ENCODE measurements around the gene LMAN2.
"Not testable (repeated sequence)": the region's sequence is repeated elsewhere in the genome, so short reads cannot be mapped to it uniquely, and the experiment has no call there.

Gene LMAN2

DNA sequence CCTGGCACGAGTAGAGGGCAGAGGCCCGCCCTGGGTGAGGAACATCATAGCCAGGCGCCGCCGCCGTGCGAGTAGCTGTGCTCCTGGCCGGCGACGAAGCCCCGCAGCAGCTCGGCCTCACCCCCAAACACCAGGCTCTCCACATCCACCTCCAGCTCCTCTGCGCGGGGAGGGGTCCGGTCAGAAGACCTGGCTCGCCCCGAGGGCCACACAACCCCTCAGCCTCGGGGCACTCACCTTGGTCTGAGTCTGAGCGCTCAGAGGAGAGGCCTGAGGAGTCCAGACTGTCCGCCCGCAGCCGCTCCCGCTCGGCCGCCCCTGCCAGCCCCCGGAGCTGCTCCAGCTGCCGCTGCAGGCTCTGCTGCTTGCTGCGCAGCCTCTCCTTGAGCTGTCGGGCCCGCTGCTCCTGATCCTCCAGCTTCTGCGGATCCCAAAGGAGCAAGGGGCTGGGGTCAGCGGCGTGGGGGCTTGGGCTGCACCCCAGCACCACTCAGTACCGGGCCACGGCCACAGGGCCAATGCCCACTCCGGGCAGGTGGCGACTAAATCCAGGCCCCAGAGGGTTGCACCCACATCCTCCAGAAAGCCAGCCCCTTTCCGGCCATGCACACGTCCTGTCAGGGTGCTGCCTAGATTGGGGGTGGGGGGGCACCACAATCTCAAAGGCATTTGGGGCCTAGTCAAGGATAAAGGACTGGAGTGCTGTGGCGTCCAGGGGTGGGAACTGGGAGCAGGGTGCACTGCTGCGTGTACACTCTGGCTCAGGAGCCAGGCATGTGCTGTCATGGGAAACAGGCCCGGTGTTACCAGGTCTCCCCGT, 43.7 kb downstream of the LMAN2 start:
- no peak for DNase-seq (ENCODE audit: low read depth in 1 of 2, low spot score in 1 of 2)

DNA sequence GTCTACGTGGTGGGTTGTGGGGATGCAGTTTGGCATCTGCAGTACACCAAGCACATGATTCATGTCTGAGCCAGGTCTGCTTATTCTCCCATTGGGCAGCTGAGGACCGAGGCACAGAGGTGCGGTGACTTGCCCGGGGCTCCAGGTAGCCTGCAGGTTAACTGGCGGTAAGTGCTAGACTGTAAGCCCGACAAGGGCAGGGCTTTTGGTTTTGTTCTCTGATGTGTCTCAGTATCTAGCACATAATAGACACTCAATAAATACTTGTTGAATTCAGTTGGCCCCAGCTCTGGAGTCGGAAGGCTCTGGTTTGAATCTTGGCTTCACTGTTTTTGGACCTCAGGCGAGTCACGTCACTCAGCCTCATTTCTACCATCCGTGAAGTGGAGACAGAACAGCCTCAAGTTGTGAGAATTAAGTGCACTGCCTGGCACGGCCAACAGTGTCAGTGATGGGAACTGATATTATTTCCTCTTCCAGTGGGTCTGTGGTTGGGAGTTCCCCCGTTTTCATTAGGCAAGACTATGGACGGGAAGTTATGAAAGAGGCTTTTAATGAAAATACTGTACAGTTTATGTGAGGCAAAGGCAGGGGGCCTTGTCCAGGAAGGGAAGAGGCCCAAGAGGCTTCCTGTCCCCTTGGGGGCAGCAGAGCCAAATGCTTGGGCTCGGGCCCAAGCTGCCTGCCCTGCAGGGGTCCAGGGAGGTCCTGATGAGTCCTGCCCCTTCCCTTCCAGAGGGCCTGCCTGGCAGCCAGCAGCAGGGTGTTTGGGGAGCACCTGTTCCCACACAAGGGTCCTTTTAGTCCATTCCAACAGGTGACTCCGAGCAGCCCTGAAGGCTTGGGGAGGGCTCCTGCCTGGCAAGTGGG, 44.6 kb downstream of the LMAN2 start:
- no peak for DNase-seq (ENCODE audit: low read depth in 1 of 2, low spot score in 1 of 2)

DNA sequence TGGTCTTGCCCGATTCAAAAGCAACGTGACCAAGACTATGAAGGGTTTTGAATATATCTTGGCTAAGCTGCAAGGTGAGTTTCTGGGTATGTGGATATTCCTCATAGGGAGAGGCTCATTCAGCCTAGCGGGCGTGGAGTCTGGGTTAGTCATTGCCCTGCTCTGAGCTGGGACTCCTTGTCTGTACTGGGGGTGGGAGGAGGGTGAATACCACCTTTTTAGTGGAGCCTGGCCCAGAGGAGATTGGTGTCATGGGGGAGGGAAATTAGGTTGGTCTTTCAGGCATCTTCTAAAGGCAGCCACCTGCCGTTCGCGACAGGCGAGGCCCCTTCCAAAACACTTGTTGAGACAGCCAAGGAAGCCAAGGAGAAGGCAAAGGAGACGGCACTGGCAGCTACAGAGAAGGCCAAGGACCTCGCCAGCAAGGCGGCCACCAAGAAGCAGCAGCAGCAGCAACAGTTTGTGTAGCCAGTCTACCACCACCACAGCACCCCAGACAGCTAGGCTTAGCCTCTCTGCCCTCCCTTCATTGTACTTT, 45.3 kb downstream of the LMAN2 start:
- DNase-seq (ENCODE audit: low read depth in 1 of 2, low spot score in 1 of 2) = not testable (repeated sequence)

DNA sequence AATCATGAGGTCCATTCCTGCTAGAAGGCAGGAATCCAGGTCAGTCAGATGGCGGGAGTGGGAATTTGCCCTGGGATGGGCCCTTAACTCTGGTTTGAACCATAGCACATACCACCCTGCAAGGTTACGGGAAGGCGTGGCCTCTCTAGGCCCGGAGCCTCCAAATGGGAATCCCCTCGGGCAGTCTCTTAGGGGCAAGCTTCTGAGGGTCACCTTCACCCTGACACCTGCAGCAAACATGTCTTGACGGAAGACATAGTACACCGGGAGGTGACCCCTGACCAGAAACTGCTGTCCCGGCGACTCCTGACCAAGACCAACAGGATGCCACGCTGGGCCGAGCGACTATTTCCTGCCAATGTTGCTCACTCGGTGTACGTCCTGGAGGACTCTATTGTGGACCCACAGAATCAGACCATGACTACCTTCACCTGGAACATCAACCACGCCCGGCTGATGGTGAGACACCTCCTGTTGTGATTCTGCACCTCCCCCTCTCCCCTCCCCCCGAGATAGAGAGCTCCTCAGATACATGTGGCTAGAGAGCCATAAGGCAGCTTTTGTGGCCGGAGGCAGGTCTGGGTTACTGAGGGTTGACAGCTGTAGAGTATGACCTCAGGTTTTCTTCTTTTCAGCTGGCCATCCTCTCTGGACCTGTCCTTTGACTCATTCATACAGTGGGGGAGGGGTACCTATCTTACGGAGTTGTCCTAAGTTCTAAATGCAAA, 46.9 kb downstream of the LMAN2 start:
- DNase-seq (ENCODE audit: low read depth in 1 of 2, low spot score in 1 of 2) = no peak

DNA sequence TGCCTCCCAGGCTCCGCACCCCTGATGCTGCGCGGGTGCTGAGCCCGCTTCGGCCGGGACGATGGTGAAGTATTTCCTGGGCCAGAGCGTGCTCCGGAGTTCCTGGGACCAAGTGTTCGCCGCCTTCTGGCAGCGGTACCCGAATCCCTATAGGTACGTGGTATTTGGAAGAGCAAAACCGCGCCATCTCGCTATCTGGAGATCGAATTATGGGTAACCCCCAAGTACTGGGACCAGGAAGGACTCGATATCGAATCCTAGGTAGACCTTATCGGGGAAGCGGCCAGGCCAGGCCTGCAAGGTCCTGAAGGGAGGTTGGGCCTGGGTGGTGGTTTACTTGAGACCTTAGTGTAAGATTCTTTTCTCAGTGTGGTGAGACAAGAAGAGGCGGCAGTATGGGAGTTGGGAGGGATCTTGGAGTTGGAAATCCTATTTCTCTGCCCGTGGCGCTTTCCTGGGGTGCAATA, 47.5 kb downstream of the LMAN2 start:
- DNase-seq (ENCODE audit: low read depth in 1 of 2, low spot score in 1 of 2) = no peak

DNA sequence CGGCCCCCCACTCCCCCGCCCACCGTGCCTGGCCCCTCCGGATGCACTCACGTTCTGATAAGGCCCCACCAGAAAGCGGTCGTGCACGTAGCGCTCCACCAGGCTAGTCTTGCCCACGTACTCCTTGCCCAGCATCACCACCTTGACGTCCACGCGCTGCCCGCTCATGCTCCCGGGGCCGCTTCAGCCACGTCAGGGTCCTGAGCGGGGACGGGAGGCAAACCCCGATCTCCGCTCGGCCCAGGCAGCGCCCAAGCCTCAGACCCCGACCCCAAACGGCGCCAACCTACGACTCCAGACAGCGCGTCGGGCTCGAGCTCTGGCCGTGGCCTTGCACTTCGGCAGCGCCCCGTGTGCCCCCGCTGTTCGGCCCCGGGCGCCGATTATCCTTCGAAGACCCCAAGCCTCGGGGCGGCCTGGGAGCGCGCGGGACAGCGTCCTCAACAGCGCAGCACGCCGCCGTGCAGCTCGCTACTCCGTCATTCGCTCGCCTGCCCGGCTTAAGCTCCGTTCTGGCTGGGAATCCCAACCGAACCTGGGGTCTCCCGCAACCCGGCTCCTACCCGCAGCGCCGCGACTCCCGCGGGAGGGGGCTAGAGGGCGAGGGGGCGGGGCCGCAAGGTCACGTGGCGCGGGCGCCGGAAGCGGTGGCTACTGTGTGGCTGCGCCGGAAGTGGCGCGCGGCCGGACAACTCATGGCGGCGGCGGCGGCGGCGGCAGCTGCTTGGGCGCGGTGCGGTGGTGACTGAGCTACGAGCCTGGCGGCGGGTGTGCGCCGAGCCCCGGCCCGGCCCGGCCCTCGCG, 48.1 kb downstream of the LMAN2 start, which contains the start of the genes PRELID1 and RAB24:
Gene PRELID1, plus strand, starts transcription at position 679 of the 804 bp plus-strand sequence. CDS start 187 bp downstream, outside the sequence.
Gene RAB24, minus strand, starts transcription at position 599 of the 804 bp plus-strand sequence. Its CDS starts 431 bp downstream, at position 168.
- DNase-seq (ENCODE audit: low read depth in 1 of 2, low spot score in 1 of 2) = peak; percentile 78 to 82

DNA sequence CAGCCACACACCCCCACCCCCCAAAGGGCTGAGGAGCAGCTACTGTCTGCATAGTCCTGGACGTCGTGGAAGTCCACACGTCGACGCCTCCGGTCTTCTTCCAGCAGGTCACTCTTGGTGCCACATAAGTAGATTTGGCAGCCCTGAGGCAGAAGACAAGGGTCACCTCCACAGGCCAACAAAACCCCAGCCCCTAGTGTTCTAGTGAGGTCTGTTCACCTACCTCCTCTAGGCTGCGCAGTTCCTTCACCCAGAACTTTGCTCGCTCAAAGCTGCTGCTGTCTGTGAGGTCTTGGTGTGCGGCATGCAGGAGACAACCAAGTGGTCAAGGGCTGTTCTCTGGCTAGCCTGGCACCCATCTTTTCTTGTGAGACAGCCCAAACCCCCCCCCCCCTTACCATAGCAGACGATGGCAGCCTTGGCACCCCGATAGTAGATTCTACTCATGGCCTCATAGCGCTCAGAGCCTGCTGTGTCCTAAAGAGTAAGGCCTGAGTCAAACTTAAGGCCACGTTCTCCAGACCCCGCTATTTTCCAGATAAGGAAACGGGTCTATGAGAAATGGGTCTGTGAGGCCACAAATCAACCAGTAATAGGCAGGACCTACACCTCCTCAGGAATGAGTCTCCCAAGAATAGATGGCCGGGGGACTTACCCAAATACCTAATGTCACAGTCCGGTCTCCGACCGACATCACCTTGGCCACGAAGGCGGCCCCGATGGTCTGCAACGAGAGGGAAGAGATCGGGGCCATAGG, 48.9 kb downstream of the LMAN2 start:
- no peak for DNase-seq (ENCODE audit: low read depth in 1 of 2, low spot score in 1 of 2)

DNA sequence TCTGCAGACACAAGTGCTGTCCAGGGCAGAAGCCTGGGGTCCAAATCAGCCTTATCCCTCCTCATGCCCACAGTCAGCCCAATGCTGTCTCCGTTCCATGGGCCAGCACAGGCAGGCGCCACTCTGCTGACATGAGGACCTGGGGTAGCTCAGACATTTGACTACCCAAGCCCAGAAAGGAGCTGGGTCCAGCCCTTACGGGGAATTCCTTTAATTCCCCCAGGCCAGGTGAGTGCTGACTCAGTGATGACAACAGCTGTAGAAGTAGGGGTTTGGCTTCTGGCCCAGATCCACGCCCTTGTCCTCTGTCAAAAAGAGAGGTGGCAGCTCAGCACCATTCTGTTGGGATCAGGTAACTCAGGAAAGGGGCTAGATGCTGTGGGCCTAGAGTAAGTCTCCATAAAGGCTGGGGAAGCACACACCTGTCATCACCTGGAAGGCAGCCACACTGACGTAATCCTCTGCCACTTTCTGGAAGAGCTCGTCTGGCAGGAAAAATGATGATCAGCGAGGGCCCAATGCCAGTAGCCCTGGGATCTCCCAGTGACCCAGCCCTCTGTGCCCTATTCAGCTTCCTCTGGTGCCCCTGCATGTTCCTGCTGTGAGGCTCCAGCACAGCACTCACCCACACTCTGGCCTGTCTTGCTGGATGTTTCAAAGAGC, 49.8 kb downstream of the LMAN2 start:
- no peak for DNase-seq (ENCODE audit: low read depth in 1 of 2, low spot score in 1 of 2)

DNA sequence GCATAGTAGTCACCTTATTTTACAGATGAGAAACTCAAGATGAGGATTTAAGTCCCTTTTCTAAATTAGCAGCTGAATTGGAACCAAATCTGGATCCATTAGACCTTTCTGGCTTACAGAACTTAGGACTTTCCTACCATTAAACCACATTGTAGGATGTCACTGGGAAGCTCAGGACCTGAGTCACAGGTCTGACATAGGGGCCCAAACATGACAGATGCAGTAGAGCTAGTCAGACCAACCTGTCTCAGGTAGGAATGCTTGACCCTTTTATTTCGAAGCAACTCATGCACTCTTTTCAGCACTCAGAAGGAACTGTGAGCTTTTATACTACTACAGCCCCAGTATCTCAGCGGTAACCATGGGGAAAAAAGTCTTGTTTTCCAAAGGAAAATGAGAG, 50.5 kb downstream of the LMAN2 start:
- DNase-seq (ENCODE audit: low read depth in 1 of 2, low spot score in 1 of 2) = no peak

DNA sequence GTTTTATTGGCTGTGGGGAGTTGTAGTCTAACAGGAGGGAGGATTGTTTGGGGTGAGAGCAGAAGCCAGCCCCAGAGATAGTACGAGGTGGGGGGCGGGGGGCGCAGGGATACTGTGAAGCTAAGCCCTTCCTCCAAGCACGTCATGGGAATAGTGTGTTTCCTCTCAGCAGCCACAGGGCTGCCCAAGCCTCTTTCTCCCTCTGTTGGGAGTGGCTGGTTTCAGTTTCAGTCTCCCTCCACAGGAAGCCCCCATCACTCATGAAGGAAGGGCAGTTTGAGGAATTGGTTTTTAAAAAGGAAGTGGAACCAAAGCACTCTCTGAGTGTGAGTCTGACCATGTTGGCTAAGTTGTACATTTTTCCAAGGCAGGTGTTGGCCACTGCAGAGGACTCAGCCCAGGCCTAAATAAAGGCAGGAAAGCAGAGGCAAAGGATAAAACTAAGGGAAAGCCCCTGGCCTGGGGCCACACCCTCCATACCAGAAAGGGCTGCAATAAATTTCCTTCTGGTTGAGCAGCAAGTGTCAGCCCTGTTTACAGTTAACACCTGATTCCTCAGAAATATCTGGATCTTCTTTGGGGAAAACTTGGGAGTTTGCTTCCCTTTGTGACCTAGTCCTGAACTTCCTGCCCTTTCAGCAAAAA, 51.1 kb downstream of the LMAN2 start:
- peak in 1 of 2 donors; percentile 44 for DNase-seq (ENCODE audit: low read depth in 1 of 2, low spot score in 1 of 2)

DNA sequence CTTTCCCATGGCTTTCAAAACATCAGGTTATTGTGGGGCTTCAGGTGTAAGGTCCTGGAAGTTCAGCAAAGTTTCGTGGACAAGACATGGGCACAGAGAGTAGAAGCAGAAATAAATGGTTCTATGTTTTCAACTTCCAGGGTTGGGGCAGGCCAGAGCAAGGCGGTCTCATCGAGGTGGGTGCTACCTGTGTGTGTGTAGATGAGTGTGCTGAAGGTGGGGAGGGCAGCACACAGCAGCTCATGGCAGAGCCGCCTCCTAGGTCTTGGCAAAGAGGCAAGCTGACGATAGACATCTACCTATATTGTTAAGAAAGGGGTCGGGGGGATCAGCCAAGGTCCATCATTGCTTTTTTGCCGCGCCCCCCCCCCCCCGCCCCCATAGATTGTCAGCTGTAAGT, 51.8 kb downstream of the LMAN2 start:
- DNase-seq (ENCODE audit: low read depth in 1 of 2, low spot score in 1 of 2) = no peak

DNA sequence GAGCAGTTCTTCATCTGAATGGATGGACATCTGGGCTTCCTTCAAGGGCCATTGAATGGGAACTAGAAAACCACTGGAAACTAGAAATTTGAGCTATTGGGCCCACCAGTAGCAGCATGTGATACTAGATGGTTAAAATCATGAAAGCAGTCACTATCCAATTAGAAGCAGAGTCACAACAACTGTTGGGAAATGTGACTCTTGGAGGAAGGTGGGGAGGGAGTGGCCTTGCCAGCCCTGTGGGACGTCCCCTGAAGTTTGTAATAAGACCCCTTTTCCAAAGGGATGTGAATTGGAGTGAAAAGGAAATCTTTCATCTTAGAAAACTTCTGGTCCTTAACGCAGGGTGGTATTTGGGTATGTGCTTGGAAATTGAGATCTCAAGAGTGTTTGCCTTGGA, 53.5 kb downstream of the LMAN2 start:
- DNase-seq (ENCODE audit: low read depth in 1 of 2, low spot score in 1 of 2) = no peak

DNA sequence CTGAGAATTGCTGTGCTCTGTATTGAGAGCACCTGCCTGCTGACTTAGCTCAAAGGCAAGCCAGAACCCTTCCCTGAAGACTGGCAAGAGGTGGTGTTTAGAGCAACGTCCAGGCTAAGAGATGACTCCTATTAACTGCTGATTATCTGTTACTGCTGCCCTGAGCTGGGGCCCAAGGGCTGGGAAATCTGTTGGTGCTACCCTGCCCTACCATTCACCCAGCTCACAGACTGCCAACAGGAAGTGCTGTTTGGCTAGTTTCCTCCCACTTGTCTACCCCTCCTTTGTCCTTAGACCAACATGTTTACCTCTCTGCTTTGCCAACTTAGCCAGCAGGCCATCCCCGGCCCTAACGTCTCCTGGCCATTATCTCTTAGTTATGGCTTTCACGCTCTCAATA, 54.9 kb downstream of the LMAN2 start:
- DNase-seq (ENCODE audit: low read depth in 1 of 2, low spot score in 1 of 2) = no peak

DNA sequence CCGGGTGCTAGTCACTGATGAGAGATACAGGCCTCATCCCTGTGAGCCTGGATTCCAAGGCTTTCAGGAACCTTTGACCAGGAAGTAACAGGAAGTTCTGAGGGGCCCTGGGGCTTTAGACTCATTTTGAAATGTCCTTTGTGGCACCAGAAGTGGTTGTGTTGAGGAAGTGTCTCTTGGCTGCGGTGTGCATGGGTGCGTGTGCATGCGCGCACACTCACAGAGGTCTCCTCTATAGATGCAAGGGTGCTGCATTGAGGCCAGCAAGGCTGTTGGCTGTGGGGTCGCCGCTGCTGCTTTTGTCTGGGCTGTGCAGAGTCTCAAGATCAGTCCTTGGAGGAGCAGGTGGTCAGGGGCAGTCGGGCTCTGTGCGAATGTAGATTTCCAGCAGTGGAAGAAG, 55.5 kb downstream of the LMAN2 start:
- DNase-seq (ENCODE audit: low read depth in 1 of 2, low spot score in 1 of 2) = no peak

DNA sequence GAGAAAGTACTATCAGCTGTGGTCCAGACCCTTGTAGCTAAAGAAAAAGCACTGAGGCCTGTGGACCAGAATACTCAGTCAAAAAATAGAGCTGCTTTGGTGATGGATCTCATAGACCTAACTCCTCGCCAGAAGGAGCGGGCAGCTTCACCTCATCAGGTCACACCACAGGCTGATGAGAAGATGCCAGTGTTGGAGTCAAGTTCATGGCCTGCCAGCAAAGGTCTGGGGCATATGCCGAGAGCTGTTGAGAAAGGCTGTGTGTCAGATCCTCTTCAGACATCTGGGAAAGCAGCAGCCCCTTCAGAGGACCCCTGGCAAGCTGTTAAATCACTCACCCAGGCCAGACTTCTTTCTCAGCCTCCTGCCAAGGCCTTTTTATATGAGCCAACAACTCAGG, 56.8 kb downstream of the LMAN2 start:
- no peak for DNase-seq (ENCODE audit: low read depth in 1 of 2, low spot score in 1 of 2)

DNA sequence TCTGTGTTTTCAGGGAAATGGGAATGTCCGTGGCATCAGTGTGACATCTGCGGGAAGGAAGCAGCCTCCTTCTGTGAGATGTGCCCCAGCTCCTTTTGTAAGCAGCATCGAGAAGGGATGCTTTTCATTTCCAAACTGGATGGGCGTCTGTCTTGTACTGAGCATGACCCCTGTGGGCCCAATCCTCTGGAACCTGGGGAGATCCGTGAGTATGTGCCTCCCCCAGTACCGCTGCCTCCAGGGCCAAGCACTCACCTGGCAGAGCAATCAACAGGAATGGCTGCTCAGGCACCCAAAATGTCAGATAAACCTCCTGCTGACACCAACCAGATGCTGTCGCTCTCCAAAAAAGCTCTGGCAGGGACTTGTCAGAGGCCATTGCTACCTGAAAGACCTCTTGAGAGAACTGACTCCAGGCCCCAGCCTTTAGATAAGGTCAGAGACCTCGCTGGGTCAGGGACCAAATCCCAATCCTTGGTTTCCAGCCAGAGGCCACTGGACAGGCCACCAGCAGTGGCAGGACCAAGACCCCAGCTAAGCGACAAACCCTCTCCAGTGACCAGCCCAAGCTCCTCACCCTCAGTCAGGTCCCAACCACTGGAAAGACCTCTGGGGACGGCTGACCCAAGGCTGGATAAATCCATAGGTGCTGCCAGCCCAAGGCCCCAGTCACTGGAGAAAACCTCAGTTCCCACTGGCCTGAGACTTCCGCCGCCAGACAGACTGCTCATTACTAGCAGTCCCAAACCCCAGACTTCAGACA, 57.5 kb downstream of the LMAN2 start:
- no peak for DNase-seq (ENCODE audit: low read depth in 1 of 2, low spot score in 1 of 2)

DNA sequence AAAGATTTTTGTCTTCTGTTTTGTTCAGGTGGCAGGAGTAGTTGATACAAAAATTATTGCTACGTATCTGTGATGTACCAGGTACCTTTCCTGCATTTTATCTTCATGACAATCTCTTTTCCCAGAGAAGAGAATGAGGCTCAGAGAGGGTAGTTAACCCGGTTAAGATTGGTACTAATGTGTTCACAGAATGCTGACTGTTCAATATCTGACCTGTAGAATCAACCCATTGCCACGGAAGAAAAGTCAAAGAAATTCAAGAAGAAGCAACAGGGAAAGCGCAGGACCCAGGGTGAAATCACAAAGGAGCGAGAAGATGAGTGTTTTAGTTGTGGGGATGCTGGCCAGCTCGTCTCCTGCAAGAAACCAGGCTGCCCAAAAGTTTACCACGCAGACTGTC, 59.7 kb downstream of the LMAN2 start:
- no peak for DNase-seq (ENCODE audit: low read depth in 1 of 2, low spot score in 1 of 2)
